DND-41 (cell line): ENCODE data around the gene SHFL.
A peak's percentile ranks its signal among the peaks of the same experiment; 100 is the strongest.

ENCODE experiments used
- ATAC-seq: fragments of 200-7000 bp; cut with Tn5 transposase; 3 replicates; pipeline ENCODE4 v1.9.1; 2021; ENCODE audit warnings: low read depth; ENCODE audit not compliant: insufficient read depth
- DNase-seq: peaks from one replicate; pipeline ENCODE4 v3.0.0-alpha.2; 2020
- H2AFZ ChIP-seq: 2 replicates; pipeline ENCODE4 v1.6.0; 2012; ENCODE audit warnings: low read depth, low read length
- H3K27ac ChIP-seq: 2 replicates; pipeline ENCODE4 v1.5.1; 2012; ENCODE audit warnings: low read length, inconsistent platforms
- H3K27me3 ChIP-seq: fragments of 200-600 bp; sonication (generic); 2 replicates; pipeline ENCODE4 v1.6.0; 2012; ENCODE audit warnings: low read length, mild to moderate bottlenecking, inconsistent platforms; ENCODE audit not compliant: insufficient read depth, poor library complexity
- H3K36me3 ChIP-seq: 2 replicates; pipeline ENCODE4 v1.5.1; 2012; ENCODE audit warnings: low read length, inconsistent platforms; ENCODE audit not compliant: insufficient read depth
- H3K4me1 ChIP-seq: 2 replicates; pipeline ENCODE4 v1.5.1; 2012; ENCODE audit warnings: mild to moderate bottlenecking, low read length; ENCODE audit not compliant: insufficient read depth
- H3K4me2 ChIP-seq: 2 replicates; pipeline ENCODE4 v1.6.0; 2012; ENCODE audit warnings: mild to moderate bottlenecking, moderate library complexity, low read length, inconsistent platforms; ENCODE audit not compliant: insufficient read depth
- H3K4me3 ChIP-seq, 2 experiments: fragments of 200-600 bp in 1 of 2; shearing (Covaris generic) in 1 of 2; 2 replicates each; pipeline ENCODE4 v1.5.1; 2012 to 2016; ENCODE audit warnings: inconsistent platforms in 2 of 2, low read length in 2 of 2, mild to moderate bottlenecking in 2 of 2, low read depth in 1 of 2, moderate library complexity in 1 of 2
- H3K79me2 ChIP-seq: 2 replicates; pipeline ENCODE4 v1.6.0; 2012; ENCODE audit warnings: low read length, inconsistent platforms; ENCODE audit not compliant: insufficient read depth
- H3K9ac ChIP-seq: 2 replicates; pipeline ENCODE4 v1.6.0; 2012; ENCODE audit warnings: low read depth, mild to moderate bottlenecking, inconsistent platforms, low read length, moderate library complexity
- H3K9me3 ChIP-seq: 2 replicates; pipeline ENCODE4 v1.5.1; 2012; ENCODE audit warnings: low read length, moderate library complexity, mild to moderate bottlenecking, inconsistent platforms; ENCODE audit not compliant: insufficient read depth, severe bottlenecking
- H4K20me1 ChIP-seq: 2 replicates; pipeline ENCODE4 v1.6.0; 2012; ENCODE audit warnings: low read length; ENCODE audit not compliant: insufficient read depth
- EZH2 ChIP-seq: IDR thresholded peaks from 3 replicates; pipeline ENCODE4 v1.6.1; 2012; ENCODE audit warnings: borderline replicate concordance, low read depth, mild to moderate bottlenecking, moderate library complexity, low read length, inconsistent platforms; ENCODE audit not compliant: severe bottlenecking
- TF ChIP-seq, protein P1 (sequence below): IDR thresholded peaks from 2 replicates; pipeline ENCODE4 v1.5.1; 2012; ENCODE audit warnings: borderline replicate concordance, low read length, moderate library complexity, mild to moderate bottlenecking; ENCODE audit not compliant: poor library complexity, severe bottlenecking; ENCODE audit errors: extremely low read depth

Gene SHFL

DNA sequence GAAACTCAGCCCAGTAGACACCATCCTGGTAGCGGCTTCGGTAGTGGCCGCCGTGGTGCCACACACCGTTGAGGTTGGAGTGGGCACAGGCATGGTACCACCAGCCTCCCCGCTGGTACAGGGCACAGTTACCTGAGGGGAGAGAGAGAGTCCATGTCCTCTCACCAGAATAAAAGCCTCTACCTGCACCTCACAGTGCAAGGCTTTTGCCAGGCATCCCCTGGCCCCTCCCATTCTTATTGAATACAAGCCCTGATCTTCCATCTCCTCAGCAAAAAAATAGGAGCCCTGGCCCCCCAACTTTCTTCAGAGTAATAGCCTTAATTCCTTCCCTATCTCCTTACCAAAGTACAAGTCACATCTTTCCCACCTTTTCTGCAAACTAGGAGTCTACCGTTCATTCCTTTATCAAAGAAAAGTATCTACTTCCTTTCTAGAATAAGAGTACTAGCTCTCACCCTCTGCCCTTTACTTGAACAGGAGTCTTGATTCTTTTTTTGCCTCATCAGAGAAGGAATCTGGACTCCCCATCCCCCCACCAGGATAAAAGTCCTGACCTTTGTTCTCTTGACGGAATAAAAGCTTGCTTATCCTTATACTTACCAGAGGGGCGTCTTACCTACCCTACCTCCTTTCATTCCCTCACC lies 6.7 kb downstream of the SHFL start:
- DNase-seq (no peak), ATAC-seq (no peak)
- Histone ChIP-seq H3K4me3 (no peak overlapping the region), H3K27ac (no peak overlapping the region), H3K36me3 (peaks cover 7% of the 10 kb centered on the region), H4K20me1 (0 out of 2 replicates have a peak, but pooled peaks cover 3% of the 10 kb centered on the region), H3K79me2 (no peaks in the 10 kb centered on the region), H2AFZ (no peak overlapping the region), H3K9me3 (no peaks in the 10 kb centered on the region), H3K9ac (no peak overlapping the region), H3K4me2 (no peak overlapping the region), H3K4me1 (no peaks in the 10 kb centered on the region), H3K27me3 (no peaks in the 10 kb centered on the region)
- TF ChIP-seq, protein P1, sequence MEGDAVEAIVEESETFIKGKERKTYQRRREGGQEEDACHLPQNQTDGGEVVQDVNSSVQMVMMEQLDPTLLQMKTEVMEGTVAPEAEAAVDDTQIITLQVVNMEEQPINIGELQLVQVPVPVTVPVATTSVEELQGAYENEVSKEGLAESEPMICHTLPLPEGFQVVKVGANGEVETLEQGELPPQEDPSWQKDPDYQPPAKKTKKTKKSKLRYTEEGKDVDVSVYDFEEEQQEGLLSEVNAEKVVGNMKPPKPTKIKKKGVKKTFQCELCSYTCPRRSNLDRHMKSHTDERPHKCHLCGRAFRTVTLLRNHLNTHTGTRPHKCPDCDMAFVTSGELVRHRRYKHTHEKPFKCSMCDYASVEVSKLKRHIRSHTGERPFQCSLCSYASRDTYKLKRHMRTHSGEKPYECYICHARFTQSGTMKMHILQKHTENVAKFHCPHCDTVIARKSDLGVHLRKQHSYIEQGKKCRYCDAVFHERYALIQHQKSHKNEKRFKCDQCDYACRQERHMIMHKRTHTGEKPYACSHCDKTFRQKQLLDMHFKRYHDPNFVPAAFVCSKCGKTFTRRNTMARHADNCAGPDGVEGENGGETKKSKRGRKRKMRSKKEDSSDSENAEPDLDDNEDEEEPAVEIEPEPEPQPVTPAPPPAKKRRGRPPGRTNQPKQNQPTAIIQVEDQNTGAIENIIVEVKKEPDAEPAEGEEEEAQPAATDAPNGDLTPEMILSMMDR = no peak
- no peak for TF ChIP-seq EZH2

DNA sequence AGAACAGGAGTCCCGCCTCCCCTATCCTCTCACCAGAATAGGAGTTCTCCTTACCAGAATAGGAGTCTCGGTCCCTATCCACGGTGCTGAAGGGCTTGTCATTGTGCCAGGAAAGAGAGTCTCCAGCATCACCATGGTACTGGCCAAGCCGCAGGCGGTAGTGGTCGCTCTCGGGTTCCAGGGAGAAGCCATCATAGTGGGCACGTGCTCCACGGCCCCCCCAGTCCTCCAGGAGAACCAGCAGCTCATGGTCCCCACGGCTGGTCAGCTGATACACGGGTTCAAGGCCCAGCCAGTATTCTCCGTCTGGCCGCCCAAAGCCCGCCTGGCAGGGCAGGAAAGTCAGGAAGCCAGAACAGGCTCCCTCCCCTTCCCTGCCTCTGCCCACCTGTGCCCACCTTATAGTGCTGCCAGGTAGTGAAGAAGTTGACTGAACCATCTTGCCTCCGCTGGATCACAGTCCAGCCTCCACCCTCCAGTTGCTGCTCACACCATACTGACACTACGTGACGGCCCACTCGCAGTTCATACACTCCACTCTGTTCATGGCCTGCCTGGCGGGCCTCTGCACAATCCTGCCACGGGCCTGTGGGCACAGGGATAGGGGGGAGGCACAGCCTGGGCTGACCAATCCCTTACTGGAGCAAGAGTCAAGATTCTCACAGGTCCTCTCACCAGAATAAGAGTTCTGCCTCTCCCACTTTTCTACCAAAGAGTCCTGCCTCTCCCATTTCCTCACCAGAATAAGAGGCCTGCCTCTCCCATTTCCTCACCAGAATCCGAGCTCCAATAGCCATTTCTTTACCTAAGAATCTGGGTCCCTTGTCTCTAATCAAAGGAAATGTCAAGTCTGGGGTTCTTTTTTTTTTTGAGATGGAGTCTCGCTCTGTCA lies 7.4 kb downstream of the SHFL start:
- DNase-seq (peak; percentile 30), ATAC-seq (peak; percentile 49; the same call in 1 of the 3 replicates)
- no peak overlapping the region for H3K27ac ChIP-seq
- TF ChIP-seq, protein P1 = no peak
- no peak for TF ChIP-seq EZH2
- H2AFZ ChIP-seq = no peak overlapping the region
- H3K36me3 ChIP-seq = peaks cover 7% of the 10 kb centered on the region
- 0 out of 2 replicates have a peak, but pooled peaks cover 3% of the 10 kb centered on the region for H4K20me1 ChIP-seq
- H3K9ac ChIP-seq = no peak overlapping the region
- H3K27me3 ChIP-seq = no peaks in the 10 kb centered on the region
- no peak overlapping the region for H3K4me2 ChIP-seq
- H3K4me1 ChIP-seq = no peaks in the 10 kb centered on the region
- H3K9me3 ChIP-seq = no peaks in the 10 kb centered on the region
- H3K79me2 ChIP-seq = no peaks in the 10 kb centered on the region
- no peak overlapping the region for H3K4me3 ChIP-seq

- H4K20me1 ChIP-seq = 0 out of 2 replicates have a peak, but pooled peaks cover 3% of the 10 kb centered on the region
- H3K9me3 ChIP-seq = no peaks in the 10 kb centered on the region
- no peaks in the 10 kb centered on the region for H3K27me3 ChIP-seq
- DNase-seq = no peak
- H3K79me2 ChIP-seq = no peaks in the 10 kb centered on the region
- H3K36me3 ChIP-seq = peaks cover 2% of the 10 kb centered on the region; the same call in 1 of the 2 replicates
- no peak overlapping the region for H3K4me3 ChIP-seq
- TF ChIP-seq, protein P1 = no peak
- no peak for TF ChIP-seq EZH2
- ATAC-seq = no peak
- H3K27ac ChIP-seq = no peak overlapping the region
- no peaks in the 10 kb centered on the region for H3K4me1 ChIP-seq
- H2AFZ ChIP-seq = no peak overlapping the region
- H3K9ac ChIP-seq = no peak overlapping the region
- H3K4me2 ChIP-seq = no peak overlapping the region
These were observed 9.5 kb downstream of the SHFL start for GRCh38 chr19:10095622-10095947.
